Medulla oblongata (tissue), 1 donor: ENCODE data around the gene MARF1.
A peak's percentile ranks its signal among the peaks of the same experiment; 100 is the strongest.
"Not testable (repeated sequence)": the region's sequence is repeated elsewhere in the genome, so short reads cannot be mapped to it uniquely, and the experiment has no call there.

ENCODE experiments used
- DNase-seq: peaks from one replicate; pipeline ENCODE4 v3.0.0-alpha.2; 2015; ENCODE audit errors: extremely low spot score

MARF1 gene

GRCh38 chr16:15653227-15653626 lies 10.3 kb upstream of the MARF1 start:
- peak; percentile 61 for DNase-seq

- no peak for DNase-seq
Measured at GRCh38 chr16:15652293-15653001, 9.5 kb upstream of the MARF1 start.

GRCh38 chr16:15650698-15651171 lies 7.8 kb upstream of the MARF1 start:
- DNase-seq: peak; percentile 40

- peak; percentile 96 for DNase-seq
Measured at GRCh38 chr16:15650019-15650697, 7.2 kb upstream of the MARF1 start, which contains the start of gene NDE1. TSS of gene NDE1 (plus strand) at chr16:15650245. CDS start at chr16:15664779, 14,534 bp downstream.

GRCh38 chr16:15649727-15650018 lies 6.7 kb upstream of the MARF1 start:
- DNase-seq: no peak

GRCh38 chr16:15649311-15649710 lies 6.4 kb upstream of the MARF1 start:
- DNase-seq: not testable (repeated sequence)

- DNase-seq: no peak
Measured at GRCh38 chr16:15648135-15648730, 5.3 kb upstream of the MARF1 start.

GRCh38 chr16:15647294-15648014 lies 4.5 kb upstream of the MARF1 start:
- no peak for DNase-seq

GRCh38 chr16:15646557-15647293 lies 3.8 kb upstream of the MARF1 start:
- not testable (repeated sequence) for DNase-seq

- not testable (repeated sequence) for DNase-seq
Measured at GRCh38 chr16:15644962-15645465, 2.1 kb upstream of the MARF1 start.

GRCh38 chr16:15644267-15644961 lies 1.5 kb upstream of the MARF1 start:
- DNase-seq: no peak

- DNase-seq: no peak
Measured at GRCh38 chr16:15643946-15644250, 944 bp upstream of the MARF1 start.

GRCh38 chr16:15642557-15643047 lies 352 bp downstream of the MARF1 start:
- peak; percentile 54 for DNase-seq

GRCh38 chr16:15641753-15642556 lies 999 bp downstream of the MARF1 start:
- no peak for DNase-seq

- no peak for DNase-seq
Measured at GRCh38 chr16:15640966-15641365, 2.0 kb downstream of the MARF1 start.

GRCh38 chr16:15639061-15639568 lies 3.8 kb downstream of the MARF1 start:
- DNase-seq: no peak

GRCh38 chr16:15636392-15636873 lies 6.5 kb downstream of the MARF1 start:
- DNase-seq: no peak

GRCh38 chr16:15635926-15636325 lies 7.0 kb downstream of the MARF1 start:
- DNase-seq: no peak

- DNase-seq: no peak
Measured at GRCh38 chr16:15631730-15632409, 11.1 kb downstream of the MARF1 start.
